Measurements from ENCODE around the gene FOXP2.

DNA sequence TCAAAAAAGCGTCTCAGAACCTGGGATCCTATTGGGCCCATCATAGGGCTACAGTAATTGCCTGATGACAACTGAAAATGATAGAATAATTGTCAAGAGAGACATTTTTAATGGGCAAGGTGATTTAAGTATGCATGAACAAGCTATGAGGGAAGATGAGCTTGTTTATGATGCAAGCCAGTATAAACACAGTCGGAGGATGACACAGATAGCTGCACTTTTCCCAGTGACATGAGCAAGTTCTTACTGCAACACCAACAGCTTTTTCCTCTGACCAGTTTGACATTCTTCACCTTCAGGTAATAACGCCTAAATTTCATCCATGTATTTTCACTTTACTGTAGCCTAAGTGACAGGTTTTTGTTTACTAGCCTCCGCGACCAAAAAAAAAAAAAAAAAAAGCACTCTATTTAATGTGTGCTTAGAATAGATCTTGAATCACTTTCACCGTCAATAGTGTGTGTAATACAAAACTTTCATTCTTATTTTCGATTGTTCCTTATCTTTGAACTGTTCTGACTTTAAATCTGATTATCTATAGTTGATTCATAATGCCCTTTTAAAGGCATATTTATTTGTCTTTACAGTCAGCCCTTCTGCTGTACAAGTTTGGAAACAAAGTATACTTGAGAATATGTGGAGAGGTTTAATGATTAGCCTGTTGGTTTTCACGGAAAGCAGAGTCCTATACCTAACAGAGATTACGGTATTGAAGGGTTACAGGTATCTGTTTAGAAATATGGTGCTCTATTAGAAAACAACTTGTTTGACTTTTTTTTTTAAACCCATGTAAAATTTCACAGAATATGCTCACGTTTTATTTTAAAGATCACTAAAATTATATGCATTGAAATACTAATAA is 1.7 kb downstream of the FOXP2 start:
- no peak for TF ChIP-seq SIN3A (IDR thresholded peaks at IDR 0.05; ENCODE audit: borderline replicate concordance in 2 of 2, control insufficient read depth in 1 of 2, low read depth in 2 of 2, low read length in 2 of 2)
- TF ChIP-seq, protein P1, sequence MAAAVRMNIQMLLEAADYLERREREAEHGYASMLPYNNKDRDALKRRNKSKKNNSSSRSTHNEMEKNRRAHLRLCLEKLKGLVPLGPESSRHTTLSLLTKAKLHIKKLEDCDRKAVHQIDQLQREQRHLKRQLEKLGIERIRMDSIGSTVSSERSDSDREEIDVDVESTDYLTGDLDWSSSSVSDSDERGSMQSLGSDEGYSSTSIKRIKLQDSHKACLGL (CRISPR knock-in tag; IDR thresholded peaks at IDR 0.05; ENCODE audit: borderline replicate concordance, poor library complexity, severe bottlenecking): no peak
